Activated CD4-positive, alpha-beta T cell treated with anti-CD3 and anti-CD28 coated beads, Interleukin-2, amount 50 U/mL, for 4 hours (primary cell): Measurements from ENCODE around the gene MPRIP.
A peak's percentile ranks its signal among the peaks of the same experiment; 100 is the strongest.
"Not testable (repeated sequence)": the region's sequence is repeated elsewhere in the genome, so short reads cannot be mapped to it uniquely, and the experiment has no call there.

Experiments
- DNase-seq, 2 experiments: peaks; one replicate each; pipeline ENCODE4 v3.0.0-alpha.2; 2020

Gene MPRIP, protein sequence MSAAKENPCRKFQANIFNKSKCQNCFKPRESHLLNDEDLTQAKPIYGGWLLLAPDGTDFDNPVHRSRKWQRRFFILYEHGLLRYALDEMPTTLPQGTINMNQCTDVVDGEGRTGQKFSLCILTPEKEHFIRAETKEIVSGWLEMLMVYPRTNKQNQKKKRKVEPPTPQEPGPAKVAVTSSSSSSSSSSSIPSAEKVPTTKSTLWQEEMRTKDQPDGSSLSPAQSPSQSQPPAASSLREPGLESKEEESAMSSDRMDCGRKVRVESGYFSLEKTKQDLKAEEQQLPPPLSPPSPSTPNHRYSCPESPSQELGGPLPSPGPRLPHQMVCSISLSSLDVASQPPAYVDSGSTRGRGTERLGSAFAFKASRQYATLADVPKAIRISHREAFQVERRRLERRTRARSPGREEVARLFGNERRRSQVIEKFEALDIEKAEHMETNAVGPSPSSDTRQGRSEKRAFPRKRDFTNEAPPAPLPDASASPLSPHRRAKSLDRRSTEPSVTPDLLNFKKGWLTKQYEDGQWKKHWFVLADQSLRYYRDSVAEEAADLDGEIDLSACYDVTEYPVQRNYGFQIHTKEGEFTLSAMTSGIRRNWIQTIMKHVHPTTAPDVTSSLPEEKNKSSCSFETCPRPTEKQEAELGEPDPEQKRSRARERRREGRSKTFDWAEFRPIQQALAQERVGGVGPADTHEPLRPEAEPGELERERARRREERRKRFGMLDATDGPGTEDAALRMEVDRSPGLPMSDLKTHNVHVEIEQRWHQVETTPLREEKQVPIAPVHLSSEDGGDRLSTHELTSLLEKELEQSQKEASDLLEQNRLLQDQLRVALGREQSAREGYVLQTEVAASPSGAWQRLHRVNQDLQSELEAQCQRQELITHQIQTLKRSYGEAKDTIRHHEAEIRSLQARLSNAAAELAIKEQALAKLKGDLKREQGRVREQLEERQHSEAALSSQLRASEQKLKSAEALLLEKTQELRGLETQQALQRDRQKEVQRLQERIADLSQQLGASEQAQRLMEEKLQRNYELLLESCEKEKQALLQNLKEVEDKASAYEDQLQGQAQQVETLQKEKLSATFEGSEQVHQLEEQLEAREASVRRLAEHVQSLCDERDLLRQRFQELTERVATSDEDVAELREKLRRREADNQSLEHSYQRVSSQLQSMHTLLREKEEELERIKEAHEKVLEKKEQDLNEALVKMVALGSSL (N-terminal part only)

DNA sequence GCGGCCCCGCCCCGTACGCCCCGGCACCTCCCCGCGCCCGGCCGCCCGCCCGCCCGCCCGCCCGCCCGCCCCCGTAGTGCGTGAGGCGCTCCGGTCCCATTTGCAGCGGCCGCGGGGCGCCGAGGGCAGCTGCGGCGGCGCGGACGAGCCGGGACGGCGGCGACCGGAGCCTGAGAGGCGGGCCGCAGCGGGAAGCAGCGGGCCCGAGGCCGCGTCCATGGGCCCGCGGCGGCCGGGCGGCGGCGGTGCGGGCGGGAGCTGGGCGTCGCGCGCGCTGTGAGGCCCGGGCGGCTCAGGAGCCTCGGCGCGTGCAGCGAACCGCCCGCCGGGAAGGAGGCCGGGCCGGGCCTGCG, at the start of gene MPRIP:
TSS of gene MPRIP (plus strand) at position 74 of the 353 bp plus-strand sequence. CDS start 392 bp downstream, outside the sequence.
- DNase-seq = no peak

DNA sequence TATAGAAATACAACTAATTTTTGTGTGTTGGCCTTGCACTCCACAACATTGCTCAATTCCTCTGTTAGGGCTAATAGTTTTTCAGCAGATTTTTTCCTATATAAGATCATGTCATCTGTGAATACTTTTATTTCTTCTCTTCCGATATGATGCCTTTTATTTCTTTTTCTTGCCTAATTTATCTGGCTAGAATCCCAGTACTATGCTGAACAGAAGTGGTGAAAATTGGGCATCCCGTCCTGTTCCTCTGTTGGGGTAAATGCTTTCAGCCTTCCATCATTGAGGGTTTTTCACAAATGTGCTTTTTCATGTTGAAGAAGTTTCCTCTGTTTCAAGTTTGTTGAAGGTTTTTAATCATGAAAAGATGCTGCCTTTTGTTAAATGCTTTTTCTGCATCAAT, 47.6 kb upstream of the MPRIP start:
- DNase-seq = no peak

DNA sequence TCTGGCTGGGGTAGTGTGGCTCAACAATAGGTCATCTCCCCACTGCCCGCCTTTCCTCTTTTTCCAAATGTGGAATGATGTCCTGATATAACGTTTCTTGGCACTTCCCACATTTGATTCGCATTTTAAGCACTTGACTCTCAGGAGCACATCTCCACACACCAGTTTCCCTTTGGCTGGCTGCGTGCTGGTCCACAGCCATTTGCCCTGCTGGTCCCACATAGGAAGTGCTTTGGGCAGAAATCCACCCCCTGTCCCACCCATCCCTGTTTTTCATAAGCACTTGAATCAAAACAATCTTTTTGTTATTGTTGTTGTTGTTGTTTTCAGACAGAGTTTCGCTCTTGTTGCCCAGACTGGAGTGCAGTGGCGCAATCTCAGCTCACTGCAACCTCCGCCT, 46.3 kb upstream of the MPRIP start:
- no peak for DNase-seq

DNA sequence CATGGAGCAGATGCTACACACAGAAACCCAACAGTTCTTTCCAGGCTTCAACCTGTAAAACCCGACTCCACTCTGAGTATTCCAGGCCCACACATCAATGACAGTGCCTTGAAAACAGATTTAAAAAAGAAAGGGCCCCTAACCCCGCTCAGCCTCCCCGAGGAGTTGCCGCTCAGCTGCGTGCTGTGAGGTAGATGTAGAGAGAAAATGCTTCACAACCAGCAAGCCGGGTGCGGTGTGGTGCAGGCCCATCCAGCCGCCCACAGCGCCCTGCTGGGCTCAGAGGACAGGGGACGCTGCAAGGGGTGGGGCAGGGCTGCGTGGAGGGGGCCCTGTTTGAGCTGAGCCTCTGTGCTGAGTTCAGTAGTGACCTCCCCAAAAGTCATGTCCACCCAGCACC, 45.5 kb upstream of the MPRIP start:
- not testable (repeated sequence) for DNase-seq

DNA sequence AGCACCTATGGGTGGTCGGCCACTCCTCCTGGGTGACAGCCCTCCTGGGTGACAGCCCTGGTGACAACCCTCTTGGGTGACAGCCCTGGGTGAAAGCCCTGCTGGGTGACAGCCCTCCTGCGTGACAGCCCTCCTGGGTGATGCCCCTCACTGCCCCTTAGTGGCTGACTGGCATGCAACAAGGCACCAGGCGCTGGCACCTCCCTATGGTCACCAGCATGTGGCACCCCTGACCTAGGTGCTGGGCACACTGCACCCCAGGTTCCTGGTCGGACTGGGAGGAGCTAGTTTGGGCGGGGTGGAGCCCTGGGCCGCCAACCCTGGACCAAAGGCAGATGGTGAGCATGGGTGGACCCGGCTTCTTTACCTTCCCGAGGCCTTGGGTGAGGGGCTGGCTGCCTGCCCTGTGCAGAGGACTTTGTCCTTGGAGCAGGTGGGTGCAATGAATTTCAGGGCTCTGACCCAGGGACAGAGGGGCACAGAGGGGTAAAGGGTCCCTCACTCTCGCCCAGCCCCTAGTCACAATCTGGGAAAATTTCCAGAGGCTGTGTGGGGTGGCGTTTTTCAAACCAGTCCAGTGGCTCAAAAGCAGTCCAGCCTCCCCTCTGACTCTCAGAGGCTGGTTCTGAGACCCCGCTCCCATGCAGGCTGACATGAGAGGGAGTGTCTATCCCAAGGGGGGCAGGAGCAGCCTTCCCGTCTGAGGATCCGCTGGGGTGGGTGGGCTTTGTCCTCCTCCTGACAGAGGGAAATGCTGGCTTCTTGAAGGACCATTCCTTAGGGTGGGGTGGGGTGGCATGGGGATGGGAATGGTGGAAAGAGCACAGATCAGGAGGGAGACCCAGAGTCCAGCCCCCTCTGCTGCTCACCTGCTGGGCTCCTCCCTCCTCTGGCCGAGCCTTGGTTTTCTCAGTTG, 44.5 kb upstream of the MPRIP start:
- no peak for DNase-seq

DNA sequence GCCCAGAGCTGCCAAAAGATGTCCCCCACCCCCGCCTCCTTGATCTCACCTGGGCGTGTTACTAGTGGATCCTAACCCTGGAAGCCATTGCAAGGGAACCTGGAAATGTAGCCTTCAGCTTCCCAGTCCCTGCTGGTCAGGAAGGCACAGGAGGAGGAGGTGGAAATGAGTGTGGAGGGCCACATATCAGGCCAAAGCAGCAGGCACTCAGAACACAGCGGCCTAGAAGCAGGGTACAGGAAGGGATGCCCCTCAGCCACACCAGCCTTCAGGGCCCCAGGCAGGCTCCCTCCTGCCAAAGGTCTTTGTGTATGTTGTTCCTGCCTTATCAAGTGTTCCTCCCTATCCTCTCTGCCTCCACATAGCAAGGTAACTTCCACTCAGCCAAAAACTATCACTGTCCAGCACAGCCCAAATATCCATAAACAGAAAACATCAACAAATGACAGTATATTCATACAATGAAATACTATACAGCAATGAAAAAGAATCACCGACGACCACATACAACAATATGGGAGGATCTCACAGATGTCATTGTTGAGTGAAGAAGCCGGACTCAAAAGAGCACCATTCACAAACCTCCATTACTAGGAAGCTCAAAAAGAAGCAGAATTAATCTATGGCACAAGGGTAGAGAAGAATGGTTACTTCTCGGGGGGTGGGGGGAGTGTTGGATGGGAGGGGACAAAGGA, 42.2 kb upstream of the MPRIP start:
- DNase-seq = no peak

DNA sequence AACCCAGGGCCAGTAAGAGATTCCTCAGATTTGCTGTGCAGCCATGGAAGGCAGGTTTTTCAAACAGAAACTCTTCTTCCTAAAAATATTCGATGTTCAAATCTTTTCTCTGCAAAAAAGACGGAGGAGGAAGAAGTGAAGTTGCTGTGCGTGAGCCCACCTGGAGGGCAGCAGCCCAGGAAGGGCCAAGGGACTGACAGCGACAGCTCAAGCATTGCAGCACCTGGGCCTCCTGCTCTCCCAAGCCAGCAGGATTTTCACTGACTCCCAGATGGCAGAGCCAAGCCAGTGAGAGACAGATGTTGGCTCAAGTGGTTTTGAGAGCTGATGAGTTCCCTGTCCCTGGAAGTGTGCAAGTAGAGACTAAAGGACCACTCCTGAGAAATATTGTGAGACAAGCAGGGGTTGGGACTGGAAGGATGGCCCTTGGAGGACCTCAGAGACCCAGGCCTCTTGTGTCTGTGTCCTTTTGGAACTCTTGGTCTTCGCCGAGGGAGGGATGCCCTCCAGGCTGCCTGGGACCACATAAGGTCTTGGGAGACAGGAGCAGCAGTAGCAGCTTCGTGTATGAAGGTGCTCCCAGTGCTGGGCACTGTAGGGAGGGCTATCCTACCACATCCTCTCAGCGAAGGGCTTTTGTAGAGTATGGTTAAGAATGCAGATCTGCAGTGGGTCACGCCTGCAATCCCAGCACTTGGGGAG, 41.0 kb upstream of the MPRIP start:
- no peak for DNase-seq

DNA sequence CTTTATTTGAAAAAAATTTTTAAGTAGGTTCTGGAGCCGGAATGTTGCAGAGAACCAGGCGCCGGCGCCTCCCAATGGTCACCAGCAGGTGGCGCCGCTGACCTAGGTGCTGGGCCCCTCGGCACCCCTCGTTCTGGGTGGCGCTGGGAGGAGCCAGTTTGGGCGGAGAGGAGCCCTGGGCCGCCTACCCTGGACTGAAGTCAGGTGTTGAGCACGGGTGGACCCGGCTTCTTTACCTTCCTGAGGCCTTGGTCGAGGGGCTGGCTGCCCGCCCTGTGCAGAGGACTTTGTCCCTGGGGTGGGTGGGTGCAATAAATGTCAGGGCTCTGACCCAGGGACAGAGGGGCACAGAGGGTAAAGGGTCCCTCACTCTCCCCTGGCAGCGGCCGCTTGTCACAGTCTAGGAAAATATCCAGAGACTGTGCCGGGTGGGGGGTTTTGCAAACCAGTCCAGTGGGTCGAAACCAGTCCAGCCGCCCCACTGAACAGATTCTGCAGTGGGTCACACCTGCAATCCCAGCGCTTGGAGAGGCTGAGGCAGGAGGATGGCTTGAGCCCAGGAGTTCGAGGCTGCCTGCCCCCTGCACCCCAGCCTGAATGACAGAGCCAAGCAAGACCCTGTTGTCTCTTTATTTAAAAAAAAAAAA, 40.3 kb upstream of the MPRIP start:
- DNase-seq = peak; percentile 72 to 75

DNA sequence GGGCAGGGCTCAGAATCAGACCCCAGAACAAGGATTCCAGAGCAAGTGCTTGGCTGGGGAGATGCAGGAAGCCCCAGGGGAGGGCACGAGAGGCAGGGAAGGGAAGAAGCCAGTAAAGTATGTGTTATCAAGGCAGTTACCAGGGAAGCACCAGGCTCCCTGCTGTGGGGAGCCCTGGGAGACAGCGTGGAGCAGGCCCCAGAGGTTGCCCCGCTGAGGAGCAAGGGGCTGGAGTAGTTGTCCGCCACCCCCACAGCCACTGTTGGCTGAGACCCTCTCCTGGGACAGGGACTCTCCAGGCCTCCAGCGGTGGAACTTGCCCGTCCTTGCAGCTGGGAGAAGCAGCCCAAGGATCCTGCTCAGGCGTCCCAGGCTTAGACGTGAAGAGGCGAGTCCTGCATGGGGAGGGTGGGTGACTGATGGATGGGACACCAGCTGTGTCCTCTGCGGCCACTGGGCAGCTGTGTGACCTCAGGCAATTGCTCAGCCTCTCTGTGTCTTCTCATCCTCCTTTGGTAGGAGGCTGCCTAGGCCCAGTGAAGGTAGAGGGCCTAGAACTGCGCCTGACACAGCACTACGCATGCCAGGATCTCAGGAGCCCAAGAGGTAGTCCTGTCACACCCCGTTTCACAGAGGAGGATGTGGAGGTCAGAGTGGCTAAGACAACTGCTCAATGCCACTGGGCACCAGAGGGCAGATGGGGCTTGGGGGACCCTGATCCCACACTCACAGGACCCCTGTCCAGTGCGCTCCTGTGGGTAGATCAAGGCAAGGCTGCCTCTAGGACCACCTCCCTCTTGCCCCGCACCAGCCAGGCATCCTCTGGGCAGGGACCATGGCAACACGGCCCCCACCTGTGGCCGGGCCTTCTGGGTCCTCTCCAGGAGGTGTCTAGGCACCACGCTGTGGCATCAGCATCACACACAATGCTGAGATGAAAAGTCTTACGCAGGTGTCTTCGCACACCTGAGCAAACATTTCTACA, 39.2 kb upstream of the MPRIP start:
- not testable (repeated sequence) for DNase-seq

DNA sequence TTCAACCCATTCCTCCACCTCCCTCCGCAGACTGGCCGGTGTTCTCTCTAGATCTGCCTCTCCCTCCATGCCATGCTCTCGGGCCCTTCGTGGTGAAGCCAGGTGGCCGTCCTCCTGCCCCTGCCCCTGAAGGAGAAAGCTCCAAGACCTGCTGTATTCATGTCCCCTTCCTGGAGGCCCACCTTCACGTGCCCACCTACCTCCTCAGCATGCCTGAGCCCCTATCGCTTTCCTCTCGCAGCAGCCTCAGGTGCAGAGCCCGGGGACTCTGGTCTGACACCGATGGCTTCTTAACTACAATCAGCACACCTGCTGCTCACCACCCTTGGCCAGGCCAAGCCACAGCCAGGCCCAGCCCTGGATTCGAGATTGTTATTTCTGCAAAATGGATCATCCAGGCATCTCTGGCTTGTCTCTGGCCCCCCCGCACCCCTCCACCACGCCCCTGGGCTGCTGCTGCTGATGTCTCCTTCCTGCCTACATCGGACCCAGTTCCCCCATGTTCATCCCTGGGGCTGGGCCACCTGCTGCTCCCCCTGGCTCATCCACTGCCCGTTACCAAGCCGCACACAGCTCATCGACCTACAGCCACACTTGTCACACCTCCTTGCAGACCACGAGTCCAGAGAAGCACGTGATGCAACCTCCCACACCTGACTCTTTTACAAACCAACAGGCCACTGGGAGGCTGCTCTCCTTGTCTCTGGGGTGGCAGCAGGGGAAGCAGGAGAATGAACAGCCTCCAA, 37.8 kb upstream of the MPRIP start:
- DNase-seq = no peak

DNA sequence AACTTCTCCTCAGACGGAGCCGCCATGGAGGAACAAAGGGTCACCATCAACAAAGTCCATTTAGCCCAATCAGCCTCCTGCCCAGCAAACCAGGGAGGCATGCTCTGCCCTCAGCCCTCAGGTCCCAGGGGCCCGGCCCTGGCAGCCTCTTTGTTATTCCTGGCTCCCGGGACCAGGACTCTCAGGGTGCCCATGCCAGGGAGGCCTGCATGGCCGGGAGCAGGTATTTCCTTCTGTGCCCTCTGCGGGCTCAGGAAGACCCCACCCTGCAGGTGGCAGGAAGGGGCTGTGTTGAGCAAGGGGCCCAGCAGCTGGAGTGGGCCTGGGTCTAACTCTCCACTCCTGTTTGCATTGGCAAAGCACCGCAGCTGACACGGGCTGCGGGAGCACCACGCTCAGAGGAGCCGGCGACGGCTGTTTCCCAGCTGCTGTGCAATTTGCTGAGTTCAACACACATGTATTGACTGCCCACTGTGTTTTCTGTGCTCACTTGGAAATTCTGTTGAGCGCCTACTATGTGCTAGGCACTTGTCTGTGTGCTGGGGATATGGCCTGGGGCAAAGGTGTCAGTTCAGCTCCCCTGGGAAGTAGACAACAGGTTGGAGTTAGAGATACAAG, 37.2 kb upstream of the MPRIP start:
- not testable (repeated sequence) for DNase-seq

DNA sequence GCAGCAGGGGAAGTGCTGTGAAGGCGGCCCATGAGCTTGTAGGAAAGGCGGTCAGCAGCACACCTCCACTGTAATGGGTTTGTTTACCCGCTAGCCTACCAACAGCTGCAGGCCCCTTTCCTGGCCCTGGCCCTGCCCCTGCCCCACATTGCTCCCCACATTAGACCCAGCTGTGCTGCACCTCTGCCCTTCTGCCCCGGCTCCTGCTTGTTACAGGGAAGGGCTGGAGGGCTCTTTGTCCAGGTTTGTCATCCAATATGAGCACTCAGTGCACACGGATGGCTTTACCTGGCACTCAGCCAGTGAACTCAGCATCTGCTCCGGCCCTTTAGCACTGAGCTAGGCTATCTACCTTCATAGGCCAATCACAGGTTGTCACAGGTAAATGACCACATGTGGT, 34.4 kb upstream of the MPRIP start:
- DNase-seq = not testable (repeated sequence)

DNA sequence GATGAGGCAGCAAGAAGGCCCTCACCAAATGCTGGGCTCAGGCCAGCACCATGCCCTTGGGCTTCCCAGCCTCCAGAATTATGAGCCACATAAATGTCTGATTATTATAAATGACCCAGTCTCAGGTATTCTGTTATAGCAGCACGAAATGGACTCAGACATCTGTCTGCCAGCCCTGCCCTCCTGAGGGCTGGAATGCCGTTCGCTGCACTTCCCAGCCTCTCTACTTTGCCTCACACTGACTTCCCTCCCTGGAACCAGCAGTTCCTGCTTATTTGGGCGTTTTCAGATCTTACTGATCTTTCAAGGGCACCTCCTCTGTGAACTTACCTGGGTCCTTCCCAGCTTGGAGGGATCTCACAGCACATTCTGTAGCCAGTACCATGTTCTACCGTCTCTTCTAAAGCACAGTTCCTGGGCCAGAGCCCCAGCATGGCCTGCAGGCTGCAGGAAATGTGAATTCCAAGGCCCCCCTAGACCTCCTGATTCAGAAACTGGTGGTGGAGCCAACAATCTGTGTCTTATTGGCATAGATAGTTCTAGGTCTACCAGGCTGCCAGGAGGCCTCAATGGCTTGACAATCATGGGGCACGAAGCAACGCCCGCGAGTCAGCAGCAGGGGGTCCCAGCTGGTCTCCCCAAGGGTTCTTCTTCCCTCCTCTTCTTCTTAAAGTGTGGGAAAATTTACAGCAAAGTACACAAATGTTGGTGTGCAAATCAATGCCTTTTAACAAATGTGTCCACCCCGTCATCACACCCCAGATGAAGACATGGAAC, 33.4 kb upstream of the MPRIP start:
- not testable (repeated sequence) for DNase-seq

DNA sequence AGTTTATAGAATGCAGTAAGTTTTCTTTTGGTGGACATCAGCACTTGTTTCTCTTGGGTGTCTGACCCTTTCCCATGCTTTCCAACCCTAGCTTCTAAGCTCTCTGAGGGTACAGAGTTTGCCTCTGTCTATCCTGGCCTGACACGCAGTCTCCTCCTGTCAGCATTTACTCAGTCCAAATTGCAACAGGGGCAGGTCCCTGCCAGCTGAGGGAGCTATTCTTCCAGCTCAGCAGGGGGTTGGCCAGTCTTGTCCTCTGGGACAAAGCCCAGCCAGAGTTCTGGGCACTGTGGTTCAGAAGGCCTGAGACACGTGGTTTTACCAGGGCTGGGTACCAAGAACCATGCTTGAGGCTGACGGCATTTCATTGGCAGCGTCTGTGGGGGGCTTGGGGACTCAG, 32.3 kb upstream of the MPRIP start:
- DNase-seq = not testable (repeated sequence)

DNA sequence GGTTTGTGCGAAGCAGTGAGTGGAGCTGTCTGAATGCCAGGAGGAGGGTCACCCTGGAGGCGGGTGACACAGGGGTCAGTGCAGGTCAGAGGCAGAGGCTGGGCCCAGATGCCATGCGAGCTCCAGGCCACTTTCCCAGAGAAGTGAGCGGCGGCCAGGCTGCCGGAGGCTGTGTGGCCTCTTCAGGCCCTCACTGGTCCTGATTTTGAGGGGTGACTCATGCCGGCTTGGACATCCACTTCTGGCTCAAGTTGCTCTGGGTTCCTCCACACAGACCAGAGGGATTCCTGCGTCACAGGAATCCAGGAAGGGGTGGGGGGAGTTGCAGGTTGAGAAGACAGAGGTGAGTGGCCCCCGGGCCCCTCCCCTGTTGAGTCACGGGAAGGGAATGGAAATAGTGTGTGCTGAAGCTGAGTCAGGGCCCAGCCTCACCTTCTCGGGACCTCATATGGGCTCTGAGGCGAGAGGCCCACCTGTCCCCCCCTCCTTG, 31.7 kb upstream of the MPRIP start:
- DNase-seq = not testable (repeated sequence)

DNA sequence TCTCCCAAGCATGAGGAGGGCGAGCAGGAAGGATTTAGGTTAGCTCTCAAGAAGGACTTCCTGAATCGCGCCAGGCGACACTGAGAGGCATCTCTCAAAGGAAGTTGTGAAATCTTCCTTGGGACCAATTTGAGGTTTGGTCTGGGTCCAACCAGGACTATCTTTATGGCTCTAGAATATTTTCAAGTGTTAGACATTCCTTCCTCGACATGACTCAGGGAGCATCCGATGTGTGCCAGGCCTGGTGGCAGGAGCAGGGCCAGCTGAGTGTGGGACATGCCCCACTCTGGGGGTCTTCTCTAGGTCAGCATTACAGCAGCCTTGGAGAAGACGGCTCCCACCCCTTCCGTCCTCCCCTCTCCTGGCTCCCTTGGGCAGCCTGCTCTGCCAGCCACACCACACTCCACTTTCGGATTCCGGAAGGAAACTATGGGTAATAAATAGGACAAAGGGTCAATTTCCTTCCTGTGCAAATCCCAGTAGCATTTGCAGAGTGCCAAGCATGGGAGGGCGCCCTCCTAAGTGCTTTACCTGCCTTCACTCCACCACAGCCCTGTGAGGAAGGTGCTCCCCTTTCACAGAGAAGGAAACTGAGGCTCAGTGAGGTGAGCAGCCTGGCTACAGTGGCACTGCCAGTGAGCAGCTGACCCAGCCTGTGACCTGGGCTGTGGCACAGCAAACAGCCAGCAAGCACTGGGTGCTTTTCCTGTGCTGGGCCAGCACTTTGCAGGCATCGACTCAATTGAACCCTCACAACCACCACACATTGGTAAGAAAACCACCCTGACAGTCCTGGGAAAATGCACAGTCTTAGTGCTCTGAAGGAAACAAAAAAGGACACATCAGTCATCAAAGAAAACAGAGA, 31.0 kb upstream of the MPRIP start:
- not testable (repeated sequence) for DNase-seq
